Endothelial cell of umbilical vein (primary cell): Measurements from ENCODE around the gene GNAO1.

Source experiments
- CTCF ChIP-seq, 2 donors: IDR thresholded peaks; 1 replicate in 1 of 2; 2 replicates in 1 of 2; pipeline ENCODE4 v1.5.1; 2011; ENCODE audit warnings: low read length in 2 of 2, mild to moderate bottlenecking in 2 of 2, moderate library complexity in 2 of 2, control low read depth in 1 of 2, inconsistent platforms in 1 of 2, low read depth in 1 of 2; ENCODE audit not compliant: insufficient read depth in 1 of 2; ENCODE audit errors: extremely low read depth in 1 of 2
- EZH2 ChIP-seq: IDR thresholded peaks from 2 replicates; pipeline ENCODE4 v1.6.1; 2012; ENCODE audit warnings: borderline replicate concordance, low read depth, mild to moderate bottlenecking, moderate library complexity, low read length, inconsistent platforms; ENCODE audit not compliant: severe bottlenecking
- FOS ChIP-seq: IDR thresholded peaks from 2 replicates; pipeline ENCODE4 v1.6.1; 2011; ENCODE audit warnings: mild to moderate bottlenecking, low read length, moderate library complexity, borderline replicate concordance; ENCODE audit not compliant: insufficient read depth
- GATA2 ChIP-seq: IDR thresholded peaks from 2 replicates; pipeline ENCODE4 v1.7.0; 2011; ENCODE audit warnings: low read depth, mild to moderate bottlenecking, moderate library complexity, mixed read lengths, low read length; ENCODE audit not compliant: insufficient read length, insufficient read depth
- POLR2A ChIP-seq: IDR thresholded peaks from 2 replicates; pipeline ENCODE4 v1.6.1; 2012; ENCODE audit warnings: low read depth, mild to moderate bottlenecking, control low read depth, low read length
- POLR2AphosphoS5 ChIP-seq: IDR thresholded peaks from 2 replicates; pipeline ENCODE4 v1.6.1; 2012; ENCODE audit warnings: low read depth, mild to moderate bottlenecking, control low read depth, low read length, moderate library complexity; ENCODE audit not compliant: insufficient read depth

GRCh38 chr16:56329887-56330286 is 138.6 kb downstream of the GNAO1 start:
- TF ChIP-seq CTCF (IDR thresholded peaks at IDR 0.05; ENCODE audit: extremely low read depth in 1 of 2, insufficient read depth in 1 of 2, low read depth in 1 of 2, low read length in 2 of 2), result no peak
- no peak for TF ChIP-seq POLR2A
- no peak for TF ChIP-seq EZH2
- TF ChIP-seq FOS, result no peak
- no peak for TF ChIP-seq POLR2AphosphoS5
- no peak for TF ChIP-seq GATA2
